Measurements from ENCODE around the gene IZUMO1.

The IZUMO1 gene

GRCh38 chr19:48750771-48751504 is 4.2 kb upstream of the IZUMO1 start:
- peaks cover 0 to 12% of the 10 kb centered on the region in 2 donors for H3K9me3 ChIP-seq (replicated peaks in 1 of 2; ENCODE audit: control insufficient read depth in 2 of 2, insufficient read depth in 1 of 2, low read depth in 1 of 2, low read length in 2 of 2)
- no peak overlapping the region for H4K91ac ChIP-seq (ENCODE audit: low read depth, low read length, poor library complexity)
- H3K4me3 ChIP-seq (ENCODE audit: low read length in 2 of 2): no peak overlapping the region
- H3K27ac ChIP-seq (replicated peaks; ENCODE audit: low read length): no peak overlapping the region
- H2AK5ac ChIP-seq (ENCODE audit: low read depth, low read length): peak overlapping the region; percentile 73
- peak overlapping the region; percentile 56 for H2BK15ac ChIP-seq (ENCODE audit: low read length)
- peak overlapping the region; percentile 84 for H2BK5ac ChIP-seq (ENCODE audit: low read length)
- WGBS, 2 donors (ENCODE audit: extremely low coverage in 2 of 2, insufficient read length in 2 of 2, insufficient replicate concordance in 1 of 2): no CpG with 5 or more reads among the region's 29 CpGs
- H3K79me1 ChIP-seq (ENCODE audit: low read depth, low read length): peaks cover 2% of the 10 kb centered on the region
- no peak overlapping the region for H3K18ac ChIP-seq (ENCODE audit: low read length)
- no peak overlapping the region for H3K4ac ChIP-seq (ENCODE audit: low read length)
- no peak overlapping the region for H3K23ac ChIP-seq (ENCODE audit: low read depth, low read length, poor library complexity)
- H3K4me1 ChIP-seq (ENCODE audit: control insufficient read depth in 2 of 2, insufficient read depth in 1 of 2, low read depth in 1 of 2, low read length in 2 of 2): peaks cover 6 to 8% of the 10 kb centered on the region in 2 donors
- no peak overlapping the region for H2AFZ ChIP-seq (ENCODE audit: low read length)
- H3K4me2 ChIP-seq (ENCODE audit: insufficient read depth, low read length, poor library complexity, severe bottlenecking): no peak overlapping the region
- no peak overlapping the region for H3K9ac ChIP-seq (ENCODE audit: low read depth, low read length, poor library complexity)
- no peaks in the 10 kb centered on the region for H3K36me3 ChIP-seq (replicated peaks in 1 of 2; ENCODE audit: control insufficient read depth in 2 of 2, insufficient read depth in 2 of 2, low read length in 2 of 2)
- no peak overlapping the region for H3K14ac ChIP-seq (ENCODE audit: low read length)
- H2BK12ac ChIP-seq (ENCODE audit: low read length): no peak overlapping the region
- peaks cover 0 to 74% (median 18%) of the 10 kb centered on the region in 3 experiments for H3K27me3 ChIP-seq (ENCODE audit: control insufficient read depth in 3 of 3, insufficient read depth in 3 of 3, low read depth in 1 of 3, low read length in 3 of 3)
- no peak for DNase-seq (ENCODE audit: low spot score)
- peak overlapping the region; percentile 45 for H4K8ac ChIP-seq (ENCODE audit: low read depth, low read length)
- no peak overlapping the region for H2BK120ac ChIP-seq (ENCODE audit: low read depth, low read length)

GRCh38 chr19:48750351-48750750 is 3.6 kb upstream of the IZUMO1 start:
- Histone ChIP-seq H2BK5ac (ENCODE audit: low read length) (no peak overlapping the region), H3K4me2 (ENCODE audit: insufficient read depth, low read length, poor library complexity, severe bottlenecking) (no peak overlapping the region), H3K4me3 (ENCODE audit: low read length in 2 of 2) (peak overlapping the region in 1 of 2 donors; percentile 54), H3K4me1 (ENCODE audit: control insufficient read depth in 2 of 2, insufficient read depth in 1 of 2, low read depth in 1 of 2, low read length in 2 of 2) (peaks cover 6 to 8% of the 10 kb centered on the region in 2 donors), H3K9ac (ENCODE audit: low read depth, low read length, poor library complexity) (no peak overlapping the region), H2AFZ (ENCODE audit: low read length) (no peak overlapping the region), H2BK120ac (ENCODE audit: low read depth, low read length) (no peak overlapping the region), H3K27me3 (ENCODE audit: control insufficient read depth in 3 of 3, insufficient read depth in 3 of 3, low read depth in 1 of 3, low read length in 3 of 3) (peaks cover 0 to 68% (median 18%) of the 10 kb centered on the region in 3 experiments), H3K27ac (replicated peaks; ENCODE audit: low read length) (no peak overlapping the region), H2AK5ac (ENCODE audit: low read depth, low read length) (peak overlapping the region; percentile 73), H4K8ac (ENCODE audit: low read depth, low read length) (no peak overlapping the region), H3K9me3 (replicated peaks in 1 of 2; ENCODE audit: control insufficient read depth in 2 of 2, insufficient read depth in 1 of 2, low read depth in 1 of 2, low read length in 2 of 2) (peaks cover 4 to 12% of the 10 kb centered on the region in 2 donors), H3K14ac (ENCODE audit: low read length) (no peak overlapping the region), H3K4ac (ENCODE audit: low read length) (no peak overlapping the region), H2BK12ac (ENCODE audit: low read length) (no peak overlapping the region), H3K18ac (ENCODE audit: low read length) (no peak overlapping the region), H3K36me3 (replicated peaks in 1 of 2; ENCODE audit: control insufficient read depth in 2 of 2, insufficient read depth in 2 of 2, low read length in 2 of 2) (no peaks in the 10 kb centered on the region), H2BK15ac (ENCODE audit: low read length) (peak overlapping the region; percentile 56), H3K23ac (ENCODE audit: low read depth, low read length, poor library complexity) (no peak overlapping the region), H3K79me1 (ENCODE audit: low read depth, low read length) (peaks cover 2% of the 10 kb centered on the region), H4K91ac (ENCODE audit: low read depth, low read length, poor library complexity) (peak overlapping the region; percentile 39)
- no peak for DNase-seq (ENCODE audit: low spot score)
- WGBS, 2 donors (ENCODE audit: extremely low coverage in 2 of 2, insufficient read length in 2 of 2, insufficient replicate concordance in 1 of 2): no CpG with 5 or more reads among the region's 31 CpGs

- H3K18ac ChIP-seq (ENCODE audit: low read length): no peak overlapping the region
- H3K4me2 ChIP-seq (ENCODE audit: insufficient read depth, low read length, poor library complexity, severe bottlenecking): no peak overlapping the region
- H3K9ac ChIP-seq (ENCODE audit: low read depth, low read length, poor library complexity): no peak overlapping the region
- H2BK12ac ChIP-seq (ENCODE audit: low read length): no peak overlapping the region
- H3K36me3 ChIP-seq (replicated peaks in 1 of 2; ENCODE audit: control insufficient read depth in 2 of 2, insufficient read depth in 2 of 2, low read length in 2 of 2): no peaks in the 10 kb centered on the region
- H2AK5ac ChIP-seq (ENCODE audit: low read depth, low read length): no peak overlapping the region
- H2AFZ ChIP-seq (ENCODE audit: low read length): no peak overlapping the region
- peaks cover 6 to 8% of the 10 kb centered on the region in 2 donors for H3K4me1 ChIP-seq (ENCODE audit: control insufficient read depth in 2 of 2, insufficient read depth in 1 of 2, low read depth in 1 of 2, low read length in 2 of 2)
- no CpG with 5 or more reads among the region's 4 CpGs for WGBS, 2 donors (ENCODE audit: extremely low coverage in 2 of 2, insufficient read length in 2 of 2, insufficient replicate concordance in 1 of 2)
- H4K8ac ChIP-seq (ENCODE audit: low read depth, low read length): no peak overlapping the region
- H3K9me3 ChIP-seq (replicated peaks in 1 of 2; ENCODE audit: control insufficient read depth in 2 of 2, insufficient read depth in 1 of 2, low read depth in 1 of 2, low read length in 2 of 2): peaks cover 4 to 12% of the 10 kb centered on the region in 2 donors
- DNase-seq (ENCODE audit: low spot score): no peak
- H3K27ac ChIP-seq (replicated peaks; ENCODE audit: low read length): no peak overlapping the region
- peaks cover 2% of the 10 kb centered on the region for H3K79me1 ChIP-seq (ENCODE audit: low read depth, low read length)
- H3K23ac ChIP-seq (ENCODE audit: low read depth, low read length, poor library complexity): no peak overlapping the region
- H3K4ac ChIP-seq (ENCODE audit: low read length): no peak overlapping the region
- H3K14ac ChIP-seq (ENCODE audit: low read length): no peak overlapping the region
- H3K4me3 ChIP-seq (ENCODE audit: low read length in 2 of 2): no peak overlapping the region
- H4K91ac ChIP-seq (ENCODE audit: low read depth, low read length, poor library complexity): no peak overlapping the region
- no peak overlapping the region for H2BK5ac ChIP-seq (ENCODE audit: low read length)
- H2BK120ac ChIP-seq (ENCODE audit: low read depth, low read length): no peak overlapping the region
- no peak overlapping the region for H2BK15ac ChIP-seq (ENCODE audit: low read length)
- peaks cover 0 to 62% (median 18%) of the 10 kb centered on the region in 3 experiments for H3K27me3 ChIP-seq (ENCODE audit: control insufficient read depth in 3 of 3, insufficient read depth in 3 of 3, low read depth in 1 of 3, low read length in 3 of 3)
These were observed 3.0 kb upstream of the IZUMO1 start for GRCh38 chr19:48749571-48750198.

GRCh38 chr19:48746110-48746509 is 599 bp downstream of the IZUMO1 start:
- WGBS, 2 donors (ENCODE audit: extremely low coverage in 2 of 2, insufficient read length in 2 of 2, insufficient replicate concordance in 1 of 2): no CpG with 5 or more reads among the region's 8 CpGs
- Histone ChIP-seq H2AK5ac (ENCODE audit: low read depth, low read length) (peak overlapping the region; percentile 51), H4K91ac (ENCODE audit: low read depth, low read length, poor library complexity) (no peak overlapping the region), H3K14ac (ENCODE audit: low read length) (no peak overlapping the region), H3K79me1 (ENCODE audit: low read depth, low read length) (no peaks in the 10 kb centered on the region), H3K27me3 (ENCODE audit: control insufficient read depth in 3 of 3, insufficient read depth in 3 of 3, low read depth in 1 of 3, low read length in 3 of 3) (peaks cover 0 to 36% (median 6%) of the 10 kb centered on the region in 3 experiments), H2BK15ac (ENCODE audit: low read length) (no peak overlapping the region), H2BK12ac (ENCODE audit: low read length) (no peak overlapping the region), H3K23ac (ENCODE audit: low read depth, low read length, poor library complexity) (no peak overlapping the region), H4K8ac (ENCODE audit: low read depth, low read length) (no peak overlapping the region), H3K4ac (ENCODE audit: low read length) (no peak overlapping the region), H2AFZ (ENCODE audit: low read length) (no peak overlapping the region), H3K4me3 (ENCODE audit: low read length in 2 of 2) (no peak overlapping the region), H2BK120ac (ENCODE audit: low read depth, low read length) (no peak overlapping the region), H3K18ac (ENCODE audit: low read length) (peak overlapping the region; percentile 55), H3K4me1 (ENCODE audit: control insufficient read depth in 2 of 2, insufficient read depth in 1 of 2, low read depth in 1 of 2, low read length in 2 of 2) (peaks cover 0 to 3% of the 10 kb centered on the region in 2 donors), H3K27ac (replicated peaks; ENCODE audit: low read length) (no peak overlapping the region), H3K9me3 (replicated peaks in 1 of 2; ENCODE audit: control insufficient read depth in 2 of 2, insufficient read depth in 1 of 2, low read depth in 1 of 2, low read length in 2 of 2) (peaks cover 4 to 8% of the 10 kb centered on the region in 2 donors), H2BK5ac (ENCODE audit: low read length) (no peak overlapping the region), H3K4me2 (ENCODE audit: insufficient read depth, low read length, poor library complexity, severe bottlenecking) (no peak overlapping the region), H3K9ac (ENCODE audit: low read depth, low read length, poor library complexity) (no peak overlapping the region), H3K36me3 (replicated peaks in 1 of 2; ENCODE audit: control insufficient read depth in 2 of 2, insufficient read depth in 2 of 2, low read length in 2 of 2) (no peaks in the 10 kb centered on the region)
- no peak for DNase-seq (ENCODE audit: low spot score)
